IPS DF 4.7 (cell line): ENCODE data around the gene CDYL.

Experiments
- DNase-seq: peaks from one replicate; pipeline ENCODE4 v3.0.0-alpha.2; 2013; ENCODE audit warnings: low spot score; ENCODE audit errors: extremely low read depth

Gene CDYL

DNA sequence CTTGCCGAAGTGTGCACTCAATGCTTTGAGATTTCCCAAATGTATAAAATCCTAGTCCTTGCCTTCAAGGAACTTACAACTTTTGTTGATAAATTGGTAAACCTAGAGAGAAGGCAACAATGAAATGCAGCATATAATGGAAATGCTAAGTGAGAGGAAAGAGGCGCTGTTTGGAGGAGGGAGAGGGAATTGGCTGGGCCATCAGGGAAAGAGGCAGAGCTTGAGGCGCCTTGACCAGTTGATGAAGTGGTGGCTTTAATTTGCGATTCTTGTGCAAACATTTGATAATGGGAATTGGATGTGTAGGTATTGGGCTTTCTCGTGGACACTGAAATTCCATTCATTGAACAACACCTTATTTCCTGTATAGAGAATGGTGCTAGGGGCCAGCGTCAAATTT is 1.9 kb upstream of the CDYL start:
- DNase-seq = no peak

- no peak for DNase-seq
Observed at GRCh38 chr6:4774715-4775493, 1.3 kb upstream of the CDYL start.

DNA sequence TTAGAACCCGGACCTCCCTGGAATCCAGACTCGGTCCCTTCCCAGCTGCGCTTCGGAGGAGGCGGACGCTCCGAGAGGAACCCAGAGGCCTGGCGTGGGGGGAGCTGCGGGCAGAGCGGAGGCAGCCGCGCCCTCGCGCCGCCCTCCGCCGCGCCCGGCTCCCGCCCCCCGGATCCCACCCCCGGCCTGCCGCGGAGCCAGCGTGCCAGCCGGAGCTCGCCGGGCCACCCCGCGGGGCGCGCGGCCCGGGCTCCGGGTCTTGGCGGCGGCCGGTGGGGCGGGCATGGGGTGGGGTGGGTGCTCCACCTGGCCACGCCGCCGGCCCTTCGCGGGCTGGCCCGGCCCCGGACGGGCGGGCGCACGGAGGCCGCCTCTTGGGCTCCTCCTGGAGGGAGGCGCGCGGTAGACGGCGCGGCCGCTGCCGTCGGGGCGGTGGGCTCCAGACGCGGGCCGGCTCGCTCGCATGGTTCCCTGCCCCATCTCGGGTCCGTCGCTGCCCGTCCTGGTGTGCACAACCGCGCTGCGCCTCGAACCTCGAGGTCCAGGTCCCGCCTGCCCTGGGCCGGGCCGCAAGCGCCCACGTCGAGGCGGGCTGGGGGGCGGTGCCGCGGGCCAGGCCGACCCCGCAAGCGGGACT is 592 bp upstream of the CDYL start:
- no peak for DNase-seq

- no peak for DNase-seq
Observed at GRCh38 chr6:4776493-4777393, 539 bp downstream of the CDYL start.

DNA sequence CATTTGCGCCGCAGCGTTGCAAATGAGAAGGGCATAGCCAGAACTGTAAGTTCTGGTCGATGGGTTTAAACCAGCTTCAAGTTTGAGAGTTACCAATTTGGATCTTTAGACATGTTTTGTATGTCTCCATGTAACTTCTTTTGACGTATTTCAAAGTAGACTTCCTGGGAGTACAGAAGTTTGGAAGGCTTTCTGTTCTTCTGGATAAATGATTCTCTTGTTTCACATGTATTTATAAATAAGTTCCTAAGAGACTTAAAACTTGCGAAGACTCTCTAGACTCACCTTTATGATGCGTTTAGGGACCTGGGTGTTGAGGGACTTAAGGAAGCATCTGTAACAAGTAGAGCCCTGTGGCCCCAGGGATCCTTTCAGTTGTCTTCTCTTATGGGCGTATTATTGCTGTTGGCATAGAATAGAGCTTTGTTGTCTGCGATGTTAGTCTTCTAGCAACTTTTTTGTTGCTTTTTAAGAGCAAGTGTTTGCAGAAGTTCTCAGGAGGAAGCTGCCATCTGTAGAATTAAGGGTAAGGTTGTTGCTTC is 1.3 kb downstream of the CDYL start:
- DNase-seq = no peak

GRCh38 chr6:4778086-4778485 is 1.9 kb downstream of the CDYL start:
- no peak for DNase-seq

DNA sequence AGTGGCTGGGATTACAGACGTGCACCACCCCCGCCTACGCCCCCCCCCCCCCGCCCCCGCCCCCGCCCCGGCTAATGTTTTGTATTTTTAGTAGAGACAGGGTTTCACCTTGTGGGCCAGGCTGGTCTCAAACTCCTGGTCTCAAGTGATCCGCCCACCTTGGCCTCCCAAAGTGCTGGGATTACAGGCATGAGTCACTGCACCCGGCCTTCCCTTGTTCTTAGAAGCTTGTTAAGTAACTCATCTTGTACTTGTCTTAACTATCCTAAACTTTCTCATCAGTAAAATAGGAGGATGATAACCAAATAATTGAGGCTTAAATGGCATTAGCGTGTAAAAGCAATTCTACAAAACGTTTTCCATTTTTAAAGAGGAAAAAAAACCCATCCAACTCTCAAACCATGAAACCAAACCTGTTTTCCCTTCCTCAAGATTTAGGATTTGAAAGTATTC is 4.2 kb downstream of the CDYL start:
- DNase-seq = no peak

- DNase-seq = no peak
Observed at GRCh38 chr6:4781426-4781825, 5.2 kb downstream of the CDYL start.

DNA sequence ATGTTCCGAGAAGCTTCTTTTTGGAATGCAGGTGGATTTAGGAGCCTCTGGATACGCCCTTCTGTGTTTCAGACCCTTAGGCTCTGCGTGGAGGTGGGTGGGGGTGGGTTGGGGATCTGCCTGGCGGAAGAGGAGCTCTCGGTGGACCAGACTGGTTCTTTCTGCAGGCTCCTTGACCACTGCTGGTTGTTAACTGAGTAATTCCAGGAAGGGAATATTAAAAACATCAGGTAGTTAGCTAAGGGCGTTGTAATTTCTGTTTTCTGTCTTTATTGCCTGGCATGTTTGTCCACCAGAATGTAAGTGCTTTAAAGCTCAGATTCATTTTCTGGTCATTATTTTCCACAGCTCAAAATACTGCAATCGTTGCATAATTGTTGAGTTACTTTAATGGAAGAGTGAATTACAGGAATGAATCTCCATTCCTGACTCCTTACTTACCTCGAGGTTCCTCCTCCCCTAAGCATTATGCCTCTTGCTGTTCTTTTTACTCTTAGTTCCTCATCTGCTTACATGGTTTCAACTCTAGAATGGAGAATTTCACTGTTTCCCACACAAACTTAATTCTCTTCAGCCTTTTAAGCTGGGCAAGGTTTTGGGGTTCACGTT is 5.9 kb downstream of the CDYL start:
- DNase-seq = no peak

GRCh38 chr6:4786996-4787395 is 10.8 kb downstream of the CDYL start:
- no peak for DNase-seq

DNA sequence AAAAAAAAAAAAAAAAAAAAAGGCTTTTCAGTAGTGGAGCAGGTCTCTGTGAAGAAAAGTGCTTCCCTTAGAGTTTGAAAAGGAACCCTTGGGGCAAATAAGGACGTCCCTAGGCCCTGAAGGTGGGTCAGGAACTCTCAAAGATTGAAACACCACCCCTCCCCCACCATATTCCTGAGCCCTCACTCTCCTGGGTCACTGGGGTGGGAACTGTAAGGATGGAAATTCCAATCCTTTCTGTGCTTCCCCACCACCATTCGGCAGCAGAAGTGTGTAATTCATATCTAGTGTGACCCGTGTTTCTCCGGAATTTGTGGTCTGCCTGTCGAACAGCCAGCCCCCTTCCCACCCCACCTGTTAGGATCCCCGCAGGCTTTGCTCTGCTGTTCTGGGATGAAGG is 12.3 kb downstream of the CDYL start:
- DNase-seq = no peak

- DNase-seq = no peak
Observed at GRCh38 chr6:4788953-4789584, 12.9 kb downstream of the CDYL start.

DNA sequence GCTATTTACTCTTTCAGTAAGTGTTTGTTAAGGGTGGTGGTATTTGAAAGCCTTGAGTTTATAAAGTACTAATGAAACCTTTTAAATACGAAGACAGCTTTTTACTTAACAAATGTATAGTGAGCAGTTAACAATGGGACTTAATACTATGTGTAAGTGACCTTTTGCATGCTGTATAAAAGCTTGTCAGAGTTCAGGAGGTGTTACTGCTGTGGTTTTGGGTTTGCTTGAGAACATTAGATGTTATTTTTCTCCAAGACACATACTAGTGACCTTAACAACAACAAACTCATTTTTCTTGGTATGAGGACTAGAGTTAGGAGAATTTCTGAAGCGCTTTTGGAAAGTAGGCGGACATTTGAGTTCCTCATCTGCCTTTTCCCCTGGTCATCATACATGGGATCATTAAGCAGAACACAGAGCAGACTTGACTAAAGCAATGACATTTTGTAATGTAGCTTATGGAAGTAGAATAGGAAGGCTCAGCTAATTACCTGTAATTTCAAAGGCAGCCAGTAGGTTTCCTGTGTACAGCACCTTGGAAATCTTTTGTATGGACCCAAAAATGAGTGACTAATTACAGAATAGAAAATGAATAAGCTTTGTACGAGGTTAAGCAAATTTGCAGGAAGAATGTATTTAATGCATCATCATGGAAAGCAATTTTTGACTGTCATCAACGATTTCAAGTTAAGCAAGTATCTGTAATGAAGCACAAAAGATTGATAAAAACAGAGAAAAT is 14.1 kb downstream of the CDYL start:
- DNase-seq = no peak

- DNase-seq = no peak
Observed at GRCh38 chr6:4794140-4794707, 18.0 kb downstream of the CDYL start.

DNA sequence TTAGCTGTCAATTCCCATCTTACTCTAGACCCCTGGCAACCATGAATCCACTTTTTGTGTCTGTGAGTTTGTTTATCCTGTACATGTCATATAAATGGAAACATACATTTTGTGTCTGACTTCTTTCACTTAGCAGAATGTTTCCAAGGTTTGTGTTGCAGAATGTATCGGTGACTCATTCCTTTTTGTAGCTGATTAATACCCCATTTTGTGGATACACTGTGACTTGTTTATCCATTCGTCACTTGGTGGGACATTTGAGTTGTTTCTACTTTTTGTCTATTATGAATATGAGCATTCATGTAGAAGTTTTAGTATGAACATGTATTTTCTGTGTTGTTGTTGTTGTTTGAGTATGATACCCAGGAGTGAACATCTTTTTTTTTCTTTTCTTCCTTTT is 21.4 kb downstream of the CDYL start:
- DNase-seq = no peak

DNA sequence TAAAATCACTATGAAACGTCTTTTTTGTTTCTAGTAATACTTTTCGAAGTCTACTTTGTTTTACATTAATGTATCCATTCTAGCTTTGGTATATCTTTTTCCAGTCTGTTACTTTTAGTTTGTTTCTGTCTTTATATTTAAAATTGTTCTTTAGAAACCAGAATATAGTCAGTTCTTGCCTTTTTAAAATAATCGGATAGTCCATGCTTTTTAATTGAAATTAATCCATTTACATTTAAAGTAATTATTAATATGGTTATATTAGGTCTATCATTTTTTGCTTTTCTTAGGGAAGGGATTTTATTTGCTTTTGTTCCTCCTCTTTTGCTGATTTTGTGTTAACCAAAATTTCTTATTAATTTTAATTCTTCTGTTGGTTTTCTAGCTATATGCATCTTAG is 23.7 kb downstream of the CDYL start:
- DNase-seq = no peak

- DNase-seq = no peak
Observed at GRCh38 chr6:4800662-4801061, 24.5 kb downstream of the CDYL start.

DNA sequence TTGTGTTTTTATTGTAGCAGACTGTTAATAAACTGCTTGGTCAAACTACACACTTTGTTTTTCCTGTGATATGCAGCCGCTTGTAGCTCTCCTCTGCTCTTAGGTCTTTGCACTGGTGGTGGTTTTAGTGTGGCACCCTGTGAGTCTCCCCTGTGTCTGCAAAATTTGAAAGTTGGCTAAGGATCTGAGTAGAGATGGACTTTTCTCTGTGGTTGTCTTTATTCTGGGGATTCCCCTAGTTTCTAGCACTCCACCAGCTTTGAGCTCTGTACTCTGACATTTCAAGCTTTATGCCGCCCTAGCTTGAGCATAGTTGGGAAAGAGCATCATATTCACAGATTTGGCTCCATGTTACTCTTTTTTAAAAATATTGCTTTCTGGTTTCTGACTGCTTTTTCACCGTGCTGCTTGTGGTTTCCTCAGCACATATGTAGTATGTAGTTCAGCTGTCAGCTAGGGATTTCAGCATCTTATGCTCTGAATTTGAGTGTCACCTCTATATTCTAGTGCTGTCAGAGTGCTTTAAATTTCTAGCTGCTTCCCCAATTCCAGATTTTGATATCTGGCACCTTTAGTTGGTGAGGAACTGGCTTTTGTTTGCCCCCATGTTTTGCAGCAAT is 25.4 kb downstream of the CDYL start:
- DNase-seq = no peak

DNA sequence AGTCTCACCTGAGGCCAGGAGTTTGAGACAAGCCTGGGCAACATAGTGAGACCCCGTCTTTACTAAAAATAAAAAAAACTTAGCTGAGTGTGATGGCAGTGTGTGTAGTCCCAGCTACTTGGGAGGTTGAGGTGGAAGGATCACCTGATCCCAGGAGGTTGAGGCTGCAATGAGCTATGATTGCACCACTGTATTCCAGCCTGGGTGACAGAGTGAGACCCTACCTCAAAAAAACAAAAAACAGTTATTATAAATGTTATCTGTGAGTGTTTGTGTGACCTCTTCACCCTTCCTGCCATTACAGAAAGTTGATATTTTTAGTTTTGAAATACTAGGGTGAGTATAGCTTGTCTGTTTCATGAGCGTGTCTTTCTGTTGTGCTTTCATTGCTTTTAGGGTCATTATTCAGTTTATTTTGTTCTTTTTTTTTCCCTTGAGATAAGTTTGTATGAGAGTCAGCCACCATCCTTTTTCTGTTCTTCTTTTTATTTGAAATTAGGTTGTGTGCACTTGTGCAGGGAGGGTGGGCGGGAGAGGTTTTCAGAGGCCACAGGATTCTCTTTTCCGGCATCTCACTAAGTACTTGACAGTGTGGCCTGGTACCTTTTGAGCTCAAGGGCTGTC is 26.2 kb downstream of the CDYL start:
- no peak for DNase-seq
